DND-41 (cell line): ENCODE measurements around the gene LHPP.

Experiments
- EZH2 ChIP-seq: IDR thresholded peaks from 3 replicates; pipeline ENCODE4 v1.6.1; 2012; ENCODE audit warnings: borderline replicate concordance, low read depth, mild to moderate bottlenecking, moderate library complexity, low read length, inconsistent platforms; ENCODE audit not compliant: severe bottlenecking
- TF ChIP-seq, protein P1 (sequence below): IDR thresholded peaks from 2 replicates; pipeline ENCODE4 v1.5.1; 2012; ENCODE audit warnings: borderline replicate concordance, low read length, moderate library complexity, mild to moderate bottlenecking; ENCODE audit not compliant: poor library complexity, severe bottlenecking; ENCODE audit errors: extremely low read depth

DNA sequence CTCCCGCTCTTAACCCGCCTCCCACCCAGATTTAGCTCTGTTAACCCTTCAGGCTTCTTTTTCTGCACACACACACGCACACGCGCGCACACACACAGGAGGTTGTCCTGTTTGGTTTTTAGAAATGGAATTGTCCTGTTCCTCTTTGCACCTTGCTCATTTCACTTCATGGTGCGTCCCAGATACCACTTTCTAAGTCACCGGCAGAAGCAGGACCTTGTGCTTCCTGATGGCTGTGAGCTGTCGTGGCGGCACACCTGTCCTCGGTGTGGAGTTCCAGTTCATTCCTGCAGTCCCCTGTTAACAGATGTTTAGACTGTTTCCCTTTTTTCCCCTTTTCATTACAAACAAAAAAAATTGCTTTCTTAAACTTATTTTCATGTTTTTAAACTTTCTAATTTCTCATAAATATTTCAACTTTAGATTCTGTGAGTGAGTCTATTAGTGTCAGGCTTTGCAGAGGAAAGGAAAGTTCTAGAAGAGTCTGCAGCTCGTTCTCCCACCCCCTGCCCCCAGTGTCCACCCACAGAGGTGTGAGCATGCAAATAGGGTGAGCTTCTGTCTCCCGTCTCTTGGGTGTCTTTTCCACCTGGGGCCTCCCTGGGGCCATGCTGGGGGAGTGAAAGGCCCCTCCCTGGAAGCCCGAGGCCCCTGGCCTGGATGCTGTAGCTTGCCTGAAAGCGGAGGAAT, 85.5 kb downstream of the LHPP start:
- TF ChIP-seq, protein P1, sequence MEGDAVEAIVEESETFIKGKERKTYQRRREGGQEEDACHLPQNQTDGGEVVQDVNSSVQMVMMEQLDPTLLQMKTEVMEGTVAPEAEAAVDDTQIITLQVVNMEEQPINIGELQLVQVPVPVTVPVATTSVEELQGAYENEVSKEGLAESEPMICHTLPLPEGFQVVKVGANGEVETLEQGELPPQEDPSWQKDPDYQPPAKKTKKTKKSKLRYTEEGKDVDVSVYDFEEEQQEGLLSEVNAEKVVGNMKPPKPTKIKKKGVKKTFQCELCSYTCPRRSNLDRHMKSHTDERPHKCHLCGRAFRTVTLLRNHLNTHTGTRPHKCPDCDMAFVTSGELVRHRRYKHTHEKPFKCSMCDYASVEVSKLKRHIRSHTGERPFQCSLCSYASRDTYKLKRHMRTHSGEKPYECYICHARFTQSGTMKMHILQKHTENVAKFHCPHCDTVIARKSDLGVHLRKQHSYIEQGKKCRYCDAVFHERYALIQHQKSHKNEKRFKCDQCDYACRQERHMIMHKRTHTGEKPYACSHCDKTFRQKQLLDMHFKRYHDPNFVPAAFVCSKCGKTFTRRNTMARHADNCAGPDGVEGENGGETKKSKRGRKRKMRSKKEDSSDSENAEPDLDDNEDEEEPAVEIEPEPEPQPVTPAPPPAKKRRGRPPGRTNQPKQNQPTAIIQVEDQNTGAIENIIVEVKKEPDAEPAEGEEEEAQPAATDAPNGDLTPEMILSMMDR, result no peak
- TF ChIP-seq EZH2, result no peak
